GM21737 (cell line): Measurements from ENCODE around the gene AKAP1.

Experiments used
- ATAC-seq: cut with Tn5 transposase; IDR thresholded peaks from one replicate; pipeline ENCODE4 v1.9.1; 2021; ENCODE audit warnings: mild to moderate bottlenecking, moderate library complexity; ENCODE audit not compliant: unreplicated experiment

Gene AKAP1, protein sequence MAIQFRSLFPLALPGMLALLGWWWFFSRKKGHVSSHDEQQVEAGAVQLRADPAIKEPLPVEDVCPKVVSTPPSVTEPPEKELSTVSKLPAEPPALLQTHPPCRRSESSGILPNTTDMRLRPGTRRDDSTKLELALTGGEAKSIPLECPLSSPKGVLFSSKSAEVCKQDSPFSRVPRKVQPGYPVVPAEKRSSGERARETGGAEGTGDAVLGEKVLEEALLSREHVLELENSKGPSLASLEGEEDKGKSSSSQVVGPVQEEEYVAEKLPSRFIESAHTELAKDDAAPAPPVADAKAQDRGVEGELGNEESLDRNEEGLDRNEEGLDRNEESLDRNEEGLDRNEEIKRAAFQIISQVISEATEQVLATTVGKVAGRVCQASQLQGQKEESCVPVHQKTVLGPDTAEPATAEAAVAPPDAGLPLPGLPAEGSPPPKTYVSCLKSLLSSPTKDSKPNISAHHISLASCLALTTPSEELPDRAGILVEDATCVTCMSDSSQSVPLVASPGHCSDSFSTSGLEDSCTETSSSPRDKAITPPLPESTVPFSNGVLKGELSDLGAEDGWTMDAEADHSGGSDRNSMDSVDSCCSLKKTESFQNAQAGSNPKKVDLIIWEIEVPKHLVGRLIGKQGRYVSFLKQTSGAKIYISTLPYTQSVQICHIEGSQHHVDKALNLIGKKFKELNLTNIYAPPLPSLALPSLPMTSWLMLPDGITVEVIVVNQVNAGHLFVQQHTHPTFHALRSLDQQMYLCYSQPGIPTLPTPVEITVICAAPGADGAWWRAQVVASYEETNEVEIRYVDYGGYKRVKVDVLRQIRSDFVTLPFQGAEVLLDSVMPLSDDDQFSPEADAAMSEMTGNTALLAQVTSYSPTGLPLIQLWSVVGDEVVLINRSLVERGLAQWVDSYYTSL

DNA sequence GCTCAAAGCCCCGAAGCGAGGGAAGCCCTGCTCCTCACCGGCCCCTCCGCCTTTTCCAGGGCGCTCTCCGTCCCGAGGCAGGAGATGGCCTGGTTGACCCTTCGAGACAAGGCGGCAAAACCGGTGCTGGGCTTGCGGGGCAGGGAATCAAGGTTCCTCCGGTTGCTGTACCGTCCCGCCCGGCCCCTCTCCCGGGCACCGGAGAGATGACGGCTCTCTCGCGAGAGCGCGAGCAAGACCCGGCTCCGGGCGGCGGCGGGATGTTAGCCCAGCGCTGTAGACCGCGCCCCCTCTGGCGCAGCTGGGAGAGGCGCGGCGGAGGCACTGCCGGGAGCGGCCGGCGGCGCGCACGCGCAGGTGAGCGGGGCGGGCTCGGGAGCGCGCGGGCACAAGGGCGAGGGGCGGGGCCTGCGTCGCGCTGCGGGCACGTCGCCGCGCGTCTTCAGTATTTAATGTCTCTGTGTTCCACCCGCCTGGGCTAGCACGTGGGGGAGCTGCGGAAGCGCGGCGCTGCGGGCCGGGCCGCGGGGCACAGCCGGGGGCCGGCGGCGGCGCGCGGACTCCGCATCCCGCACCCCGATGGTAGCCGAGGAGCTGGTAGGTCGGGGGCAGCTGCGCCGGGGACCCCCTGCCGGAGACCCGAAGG, at the start of gene AKAP1:
TSS of gene AKAP1 (plus strand) at position 445 of the 646 bp plus-strand sequence. CDS start 20,219 bp downstream, outside the sequence.
- peak; percentile 83 for ATAC-seq

DNA sequence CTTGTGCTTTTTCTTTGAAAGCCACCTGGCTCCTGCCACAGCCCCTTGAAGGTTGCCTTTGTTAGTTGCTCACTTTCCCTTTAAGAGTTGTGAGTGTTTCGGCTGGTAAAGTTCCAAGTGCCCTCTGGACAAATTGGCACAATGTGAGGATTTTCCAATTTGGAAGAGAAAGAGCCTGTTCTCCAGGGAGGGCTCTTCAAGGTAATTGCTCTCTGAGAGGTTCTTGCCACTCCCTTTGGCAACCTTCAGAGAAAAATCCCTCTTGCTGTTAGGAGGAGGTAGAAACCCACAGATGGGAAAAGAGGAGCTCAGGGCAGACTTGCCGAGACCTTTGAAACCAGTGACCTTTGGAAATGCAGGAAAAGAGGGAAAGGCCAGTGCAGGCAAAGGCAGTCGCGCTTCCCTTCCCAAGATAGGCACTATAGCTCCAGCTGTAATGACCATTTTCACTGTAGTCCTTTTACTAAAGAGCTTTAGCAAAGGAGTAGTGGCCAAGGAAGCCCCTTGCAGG, 49.0 kb upstream of the AKAP1 start:
- ATAC-seq, result no peak

DNA sequence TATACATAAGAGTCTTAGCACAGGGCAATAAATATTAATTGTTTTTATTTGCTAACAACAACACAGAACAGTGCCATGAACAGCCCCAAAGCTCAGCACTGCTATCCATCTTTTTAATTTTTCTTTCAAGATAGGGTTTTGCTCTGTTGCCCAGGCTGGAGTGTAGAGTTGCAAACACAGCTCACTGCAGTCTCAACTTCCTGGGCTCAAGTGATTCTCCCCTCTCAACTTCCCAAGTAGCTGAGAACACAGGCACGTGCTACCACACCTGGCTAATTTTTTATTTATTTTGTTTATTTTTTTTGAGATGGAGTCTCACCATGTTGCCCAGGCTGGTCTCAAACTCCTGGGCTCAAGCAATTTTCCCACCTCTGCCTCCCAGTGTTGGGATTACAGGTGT, 47.6 kb upstream of the AKAP1 start:
- ATAC-seq, result no peak

GRCh38 chr17:57038486-57038885, 46.6 kb upstream of the AKAP1 start:
- ATAC-seq, result no peak

DNA sequence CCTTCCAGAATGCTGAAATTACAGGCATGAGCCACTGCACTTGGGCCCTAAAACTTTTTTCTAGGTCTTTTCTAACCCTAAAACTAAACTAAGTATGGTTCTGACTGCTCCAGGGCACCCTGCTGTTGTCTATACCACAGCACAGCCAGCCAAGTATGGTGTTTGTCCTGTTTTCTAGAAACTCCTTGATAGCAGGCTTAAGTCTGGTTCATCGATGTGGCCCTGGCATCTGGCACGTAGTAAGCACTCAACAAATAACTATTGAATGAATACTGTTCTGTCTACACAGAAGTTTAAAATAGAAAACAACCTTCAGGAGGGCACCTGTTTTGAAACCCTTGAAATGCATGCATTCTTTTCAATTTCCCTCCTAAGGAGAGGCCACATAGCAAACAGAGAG, 44.5 kb upstream of the AKAP1 start:
- no peak for ATAC-seq

GRCh38 chr17:57043276-57043675, 41.8 kb upstream of the AKAP1 start:
- ATAC-seq, result no peak

- ATAC-seq, result no peak
Measured at GRCh38 chr17:57044976-57045867, 39.8 kb upstream of the AKAP1 start.

DNA sequence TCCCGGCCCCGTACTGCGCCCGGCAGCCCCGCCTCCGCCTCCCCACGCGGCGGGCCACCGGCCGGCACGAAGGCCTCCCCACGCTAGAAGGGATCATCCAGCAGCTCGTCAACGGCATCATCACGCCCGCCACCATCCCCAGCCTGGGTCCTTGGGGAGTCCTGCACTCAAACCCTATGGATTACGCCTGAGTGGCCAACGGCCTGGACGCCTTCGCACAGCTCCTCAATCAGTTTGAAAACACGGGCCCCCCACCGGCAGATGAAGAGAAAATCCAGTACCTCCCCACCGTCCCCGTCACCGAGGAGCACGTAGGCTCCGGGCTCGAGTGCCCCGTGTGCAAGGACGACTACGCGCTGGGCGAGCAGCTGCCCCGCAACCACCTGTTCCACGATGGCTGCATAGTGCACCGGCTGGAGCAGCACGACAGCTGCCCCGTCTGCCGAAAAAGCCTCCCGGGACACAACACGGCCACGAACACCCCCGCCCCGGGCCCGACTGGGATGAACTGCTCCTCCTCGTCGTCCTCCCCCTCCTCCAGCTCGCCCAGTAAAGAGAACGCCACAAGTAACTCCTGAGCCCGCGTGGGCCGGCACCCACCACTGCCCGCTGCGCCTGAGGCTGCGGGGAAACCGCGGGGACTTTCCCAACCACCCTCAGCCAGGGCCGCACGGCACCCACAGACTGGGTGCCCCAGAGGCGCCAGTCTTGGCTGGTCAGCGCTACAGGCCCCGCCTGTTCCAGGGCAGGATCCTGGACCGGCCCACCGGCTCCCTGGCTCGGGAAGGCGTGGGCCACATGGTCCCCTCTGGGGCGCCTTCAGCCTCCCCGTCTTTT, 39.0 kb upstream of the AKAP1 start:
- no peak for ATAC-seq

DNA sequence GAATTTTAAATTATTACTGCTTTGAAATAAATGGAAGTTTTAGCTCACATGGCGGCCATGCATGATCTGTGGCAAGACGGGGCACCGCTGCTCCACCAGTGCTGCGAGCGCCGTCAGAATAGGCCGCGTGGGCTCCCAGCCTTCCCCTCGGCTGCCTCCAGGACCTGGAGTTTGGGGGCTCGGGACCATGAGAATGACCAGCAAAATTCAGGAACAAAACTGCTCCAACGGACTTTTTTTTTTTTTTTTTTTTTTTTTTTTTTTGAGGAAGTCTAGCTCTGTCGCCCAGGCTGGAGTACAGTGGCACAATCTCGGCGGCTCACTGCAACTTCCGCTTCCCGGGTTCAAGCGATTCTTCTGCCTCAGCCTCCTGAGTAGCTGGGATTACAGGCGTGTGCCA, 38.3 kb upstream of the AKAP1 start:
- no peak for ATAC-seq

- no peak for ATAC-seq
Measured at GRCh38 chr17:57048096-57048495, 37.0 kb upstream of the AKAP1 start.

DNA sequence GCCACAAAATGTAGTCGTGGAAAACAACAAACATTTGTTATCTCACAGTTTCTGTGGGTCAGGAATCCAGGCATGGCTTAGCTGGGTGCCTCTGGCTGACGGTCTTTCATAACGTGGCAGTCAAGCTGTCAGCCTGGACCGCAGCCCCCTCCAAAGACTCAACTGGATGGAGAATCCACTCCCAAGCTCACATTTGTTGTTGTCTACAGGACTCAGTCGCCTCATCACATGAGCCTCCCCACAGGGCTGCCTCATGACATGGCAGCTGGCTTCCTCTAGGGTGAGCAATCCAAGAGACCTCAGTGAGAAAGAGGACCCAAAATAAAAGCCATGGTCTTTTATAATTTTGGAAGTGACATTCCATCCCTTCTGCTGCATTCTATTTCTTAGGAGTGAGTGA, 34.7 kb upstream of the AKAP1 start:
- ATAC-seq, result no peak

DNA sequence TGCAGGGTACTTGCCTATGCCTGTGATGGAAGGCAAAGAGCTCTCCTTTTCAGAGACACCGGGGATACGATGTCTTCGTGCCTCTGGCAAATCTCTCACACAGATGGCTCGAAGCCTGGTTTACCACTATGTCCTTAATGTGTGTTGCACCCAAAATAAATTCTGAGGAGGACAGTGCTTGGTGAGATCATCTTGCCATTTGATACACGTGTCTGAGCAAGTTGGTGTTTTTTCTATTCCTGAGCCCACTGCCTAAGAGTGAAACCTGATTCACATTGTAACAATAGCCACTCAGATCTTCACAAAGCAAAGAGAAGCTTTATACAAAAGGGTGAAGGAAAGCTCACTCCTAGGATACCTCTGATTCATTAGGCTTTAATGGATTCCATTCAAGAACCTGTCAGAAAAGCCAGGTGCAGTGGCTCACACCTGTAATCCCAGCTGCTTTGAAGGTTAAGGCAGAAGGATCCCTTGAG, 33.1 kb upstream of the AKAP1 start:
- no peak for ATAC-seq

DNA sequence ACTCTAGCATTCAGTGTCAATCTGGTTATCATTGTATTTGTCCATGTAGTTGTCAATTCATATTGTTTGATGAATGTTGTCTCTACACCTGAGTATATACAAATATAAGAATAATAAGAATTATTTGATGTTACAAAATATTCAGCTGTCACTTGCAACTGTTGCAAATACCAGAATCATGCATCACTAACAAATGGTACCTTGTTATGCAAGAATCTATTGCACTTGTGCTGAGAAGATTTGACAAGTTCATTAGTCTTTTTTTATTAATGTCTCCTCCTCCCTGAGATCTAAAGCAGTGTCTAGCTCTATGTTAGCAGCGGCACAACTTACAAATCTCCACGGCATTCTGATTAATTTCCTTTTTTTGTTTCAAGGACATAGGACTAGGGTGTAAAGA, 22.2 kb upstream of the AKAP1 start:
- no peak for ATAC-seq

GRCh38 chr17:57067162-57067561, 17.9 kb upstream of the AKAP1 start:
- ATAC-seq, result no peak

DNA sequence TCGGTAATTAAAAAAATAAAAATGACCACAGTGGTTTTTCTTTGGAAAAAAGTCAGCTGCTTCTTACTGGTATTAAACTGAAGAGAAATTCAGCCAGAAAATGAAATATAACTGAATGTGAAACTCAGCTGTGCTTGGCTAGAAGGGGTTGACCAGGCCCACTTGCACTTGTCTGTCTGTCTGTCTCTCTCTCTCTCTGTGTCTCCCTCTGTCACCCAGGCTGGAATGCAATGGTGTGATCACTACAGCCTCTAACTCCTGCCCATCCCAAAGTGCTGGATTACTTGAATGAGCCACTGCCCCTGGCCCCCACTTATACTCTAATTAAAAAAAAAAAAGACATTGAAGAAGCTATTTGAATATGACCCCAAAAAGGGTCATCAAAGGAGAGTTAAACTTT, 17.3 kb upstream of the AKAP1 start:
- ATAC-seq, result no peak

DNA sequence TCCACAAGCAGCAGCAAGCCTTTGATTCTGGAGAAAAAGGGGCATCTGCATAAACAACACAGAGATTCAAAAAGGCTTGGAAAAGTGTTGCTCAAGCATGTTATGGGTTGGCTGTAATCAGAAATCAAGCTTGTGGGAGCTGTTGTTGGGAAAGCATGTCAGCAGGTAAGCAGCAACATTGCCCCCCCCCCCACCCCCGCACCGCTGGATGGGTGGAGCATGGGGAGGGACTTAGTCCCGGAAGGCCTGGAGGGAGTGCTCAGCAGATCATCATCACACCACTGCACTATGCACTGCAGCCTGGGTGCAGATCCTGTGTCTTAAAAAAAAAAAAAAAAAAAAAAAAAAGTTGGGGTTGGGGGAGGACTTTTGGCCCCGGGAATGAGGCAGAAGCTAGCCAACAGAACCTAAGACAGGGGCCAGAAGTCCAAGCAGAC, 16.8 kb upstream of the AKAP1 start:
- ATAC-seq, result no peak

GRCh38 chr17:57068707-57069106, 16.3 kb upstream of the AKAP1 start:
- no peak for ATAC-seq

DNA sequence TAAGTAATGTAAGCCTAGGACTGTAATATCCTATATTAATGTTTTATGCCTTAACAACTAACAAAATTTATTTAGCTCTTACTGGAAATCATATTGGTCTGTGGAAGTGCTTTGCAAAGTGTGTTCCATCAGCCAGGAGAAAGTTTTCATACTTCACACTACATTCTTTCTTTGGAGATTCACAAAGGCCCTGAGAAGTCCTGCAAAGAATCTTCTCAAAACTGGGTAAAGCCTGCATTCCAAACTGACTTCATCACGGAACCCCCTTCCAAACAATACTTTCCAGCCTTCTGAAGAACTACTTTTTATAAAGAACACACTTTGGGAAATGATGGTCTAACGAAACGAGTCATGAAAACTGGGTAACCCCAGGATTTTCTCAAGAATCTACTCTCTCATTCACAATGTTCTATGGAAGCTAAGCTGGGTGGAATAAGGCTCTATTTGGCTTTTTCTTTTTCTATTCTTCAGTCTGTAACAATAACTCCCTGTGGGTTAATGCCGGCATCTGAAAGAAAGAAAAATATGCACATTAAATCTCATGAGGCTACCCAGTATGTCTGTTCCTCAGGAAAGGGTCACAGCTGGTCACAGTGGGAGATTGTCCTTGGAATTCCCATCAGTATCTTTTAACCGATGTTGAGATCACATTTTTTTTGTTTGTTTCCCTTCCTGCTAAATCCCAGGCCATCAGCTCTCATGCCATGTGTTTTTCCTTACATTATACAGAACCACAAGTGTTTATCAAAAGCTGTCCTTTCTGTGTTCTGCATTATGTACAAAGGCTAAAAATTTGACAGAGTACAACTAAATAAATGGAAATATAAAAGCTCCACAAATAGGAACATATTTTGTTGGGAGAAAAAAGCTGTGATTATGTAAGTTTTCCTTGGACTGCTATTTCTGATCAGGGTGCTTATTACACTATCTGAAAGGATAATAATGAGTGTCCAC, 12.8 kb upstream of the AKAP1 start:
- no peak for ATAC-seq
